Esophagus (tissue), 2 donors: ENCODE results near the gene CSRNP3. TPM values are rescaled to one million over a fixed set of nuclear protein-coding genes. Genes with fewer than 3 reads are reported as not detected.

Experiments used
- H3K27ac ChIP-seq, 2 donors: one replicate each; pipeline ENCODE4 v1.5.1; 2013; ENCODE audit warnings: low read depth in 2 of 2, mild to moderate bottlenecking in 2 of 2, inconsistent platforms in 1 of 2, low read length in 1 of 2, moderate library complexity in 1 of 2
- H3K27me3 ChIP-seq, 2 donors: one replicate each; pipeline ENCODE4 v1.6.1; 2013; ENCODE audit warnings: low read length in 2 of 2, control low read depth in 1 of 2, mild to moderate bottlenecking in 1 of 2; ENCODE audit not compliant: insufficient read depth in 2 of 2, control insufficient read depth in 1 of 2
- H3K36me3 ChIP-seq, 2 donors: one replicate each; pipeline ENCODE4 v1.6.1; 2013; ENCODE audit warnings: low read length in 1 of 2; ENCODE audit not compliant: control insufficient read depth in 2 of 2, insufficient read depth in 2 of 2
- H3K4me1 ChIP-seq, 2 donors: one replicate each; pipeline ENCODE4 v1.6.1; 2013; ENCODE audit warnings: low read length in 1 of 2; ENCODE audit not compliant: control insufficient read depth in 2 of 2, insufficient read depth in 2 of 2
- H3K4me3 ChIP-seq, 2 donors: one replicate each; pipeline ENCODE4 v1.5.1; 2013; ENCODE audit warnings: low read length in 2 of 2, mild to moderate bottlenecking in 2 of 2, low read depth in 1 of 2, moderate library complexity in 1 of 2
- H3K9me3 ChIP-seq, 2 donors: one replicate each; pipeline ENCODE4 v1.6.1; 2013; ENCODE audit warnings: mild to moderate bottlenecking in 2 of 2, low read depth in 1 of 2, low read length in 1 of 2, moderate library complexity in 1 of 2; ENCODE audit not compliant: control insufficient read depth in 2 of 2, insufficient read depth in 1 of 2
- WGBS, 2 donors: extraction: QIAGEN DNeasy Blood & Tissue Kit; methylation state at CpG; one replicate each; pipeline ENCODE4 v1.1.7; 2013; 5-methylcytosine and 5-hydroxymethylcytosine counted together
- polyA plus RNA-seq, 2 donors: library from polyadenylated mRNA; stranded (reverse); fragments of 200-250 nt; gene quantifications; one replicate each; pipeline ENCODE4 v1.2.3, GENCODE V29; 2013
- donor health status: healthy with polysubstance abuse.
- donor health status: Bipolar disorder and iron deficiency.

Gene CSRNP3
- polyA plus RNA-seq, 2 donors, result 0.38 to 0.55 TPM

- Histone ChIP-seq H3K4me3 (no peak overlapping the region), H3K27me3 (no peaks in the 10 kb centered on the region), H3K36me3 (no peaks in the 10 kb centered on the region), H3K27ac (no peak overlapping the region), H3K9me3 (no peaks in the 10 kb centered on the region), H3K4me1 (no peaks in the 10 kb centered on the region)
- 69 to 74% methylated on average over 3 of the region's 3 CpGs for WGBS, 2 donors
Measured at GRCh38 chr2:165497659-165498317, 28.3 kb downstream of the CSRNP3 start.

- 75 to 85% methylated on average over 3 of the region's 3 CpGs for WGBS, 2 donors
- H3K4me3 ChIP-seq, result no peak overlapping the region
- no peak overlapping the region for H3K27ac ChIP-seq
- no peaks in the 10 kb centered on the region for H3K4me1 ChIP-seq
- no peaks in the 10 kb centered on the region for H3K27me3 ChIP-seq
- no peaks in the 10 kb centered on the region for H3K9me3 ChIP-seq
- H3K36me3 ChIP-seq, result no peaks in the 10 kb centered on the region
Measured at GRCh38 chr2:165499131-165499530, 29.6 kb downstream of the CSRNP3 start.

GRCh38 chr2:165500001-165500400 is 30.5 kb downstream of the CSRNP3 start:
- no peak overlapping the region for H3K4me3 ChIP-seq
- WGBS, 2 donors, result 98 to 99% methylated on average over 2 of the region's 2 CpGs
- H3K4me1 ChIP-seq, result no peaks in the 10 kb centered on the region
- no peak overlapping the region for H3K27ac ChIP-seq
- H3K36me3 ChIP-seq, result no peaks in the 10 kb centered on the region
- no peaks in the 10 kb centered on the region for H3K27me3 ChIP-seq
- H3K9me3 ChIP-seq, result no peaks in the 10 kb centered on the region

DNA sequence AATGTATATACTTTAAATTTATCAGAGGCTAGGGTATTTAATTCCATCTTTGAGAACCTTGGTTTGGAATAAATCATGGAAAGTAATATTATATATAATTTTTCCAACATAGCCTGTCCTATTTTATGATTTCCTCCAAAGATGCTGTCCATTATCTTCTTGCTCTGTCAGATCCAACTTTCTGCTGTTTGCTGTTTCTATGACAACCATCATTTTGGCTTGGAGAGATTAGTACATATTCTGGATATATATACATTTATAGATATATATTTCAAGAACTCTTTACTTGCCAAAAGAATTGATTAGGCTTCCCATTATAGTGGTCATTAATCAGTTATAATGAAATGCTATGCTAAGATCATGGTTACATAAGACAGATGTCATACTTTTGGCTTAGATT is 31.3 kb downstream of the CSRNP3 start:
- no peaks in the 10 kb centered on the region for H3K4me1 ChIP-seq
- H3K27me3 ChIP-seq, result no peaks in the 10 kb centered on the region
- H3K36me3 ChIP-seq, result no peaks in the 10 kb centered on the region
- no peak overlapping the region for H3K4me3 ChIP-seq
- H3K27ac ChIP-seq, result no peak overlapping the region
- H3K9me3 ChIP-seq, result no peaks in the 10 kb centered on the region

DNA sequence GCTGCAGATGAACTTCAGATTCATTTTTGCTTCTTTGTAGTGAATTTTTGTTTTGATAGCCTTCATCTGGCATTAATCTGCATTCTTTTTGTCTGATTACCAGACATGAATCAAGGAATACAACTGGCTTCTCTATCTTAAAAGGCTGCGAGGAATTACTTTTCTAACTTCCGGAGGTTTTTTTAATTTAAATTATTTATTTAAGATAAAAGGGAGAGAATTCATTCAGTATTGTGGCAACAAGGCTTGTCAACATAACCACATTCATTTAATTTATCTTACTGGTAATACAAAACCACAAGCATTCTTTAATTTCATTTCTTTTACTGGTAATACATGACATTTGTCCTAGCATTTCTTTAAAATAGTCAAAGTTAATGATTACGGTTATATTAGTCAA is 36.0 kb downstream of the CSRNP3 start:
- no peaks in the 10 kb centered on the region for H3K4me1 ChIP-seq
- 76 to 86% methylated on average over 3 of the region's 3 CpGs for WGBS, 2 donors
- no peaks in the 10 kb centered on the region for H3K9me3 ChIP-seq
- H3K27ac ChIP-seq, result no peak overlapping the region
- H3K27me3 ChIP-seq, result no peaks in the 10 kb centered on the region
- no peak overlapping the region for H3K4me3 ChIP-seq
- H3K36me3 ChIP-seq, result no peaks in the 10 kb centered on the region

DNA sequence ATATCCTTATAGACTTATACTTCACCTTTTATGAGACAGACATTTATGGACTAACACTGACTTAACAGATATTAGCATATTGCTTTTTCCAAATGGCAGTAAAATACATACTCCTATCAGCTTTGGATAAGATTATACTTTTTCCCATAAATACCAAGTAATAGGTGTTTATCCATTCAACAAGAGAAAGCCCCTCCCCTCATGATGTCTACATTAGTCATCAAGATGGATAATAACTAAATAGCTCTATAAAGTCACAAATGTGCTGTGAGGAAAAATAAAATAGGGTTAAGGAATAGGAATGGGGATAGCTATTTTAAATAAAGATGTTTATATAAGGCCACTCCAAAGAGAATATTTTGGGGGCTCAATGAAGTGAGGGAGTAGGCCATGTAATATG is 39.4 kb downstream of the CSRNP3 start:
- H3K27ac ChIP-seq, result no peak overlapping the region
- H3K27me3 ChIP-seq, result no peaks in the 10 kb centered on the region
- H3K9me3 ChIP-seq, result no peaks in the 10 kb centered on the region
- no peak overlapping the region for H3K4me3 ChIP-seq
- no peaks in the 10 kb centered on the region for H3K4me1 ChIP-seq
- no peaks in the 10 kb centered on the region for H3K36me3 ChIP-seq

- Histone ChIP-seq H3K9me3 (no peaks in the 10 kb centered on the region), H3K4me1 (no peaks in the 10 kb centered on the region), H3K36me3 (peaks cover 0 to 2% of the 10 kb centered on the region in 2 donors), H3K27ac (no peak overlapping the region), H3K4me3 (no peak overlapping the region), H3K27me3 (no peaks in the 10 kb centered on the region)
- WGBS, 2 donors, result 84 to 88% methylated on average over 1 of the region's 1 CpG
Measured at GRCh38 chr2:165513479-165513878, 44.0 kb downstream of the CSRNP3 start.

- H3K4me3 ChIP-seq, result no peak overlapping the region
- H3K27me3 ChIP-seq, result no peaks in the 10 kb centered on the region
- no peaks in the 10 kb centered on the region for H3K9me3 ChIP-seq
- H3K27ac ChIP-seq, result no peak overlapping the region
- H3K36me3 ChIP-seq, result peaks cover 0 to 2% of the 10 kb centered on the region in 2 donors
- no peaks in the 10 kb centered on the region for H3K4me1 ChIP-seq
Measured at GRCh38 chr2:165518611-165519010, 49.1 kb downstream of the CSRNP3 start.

DNA sequence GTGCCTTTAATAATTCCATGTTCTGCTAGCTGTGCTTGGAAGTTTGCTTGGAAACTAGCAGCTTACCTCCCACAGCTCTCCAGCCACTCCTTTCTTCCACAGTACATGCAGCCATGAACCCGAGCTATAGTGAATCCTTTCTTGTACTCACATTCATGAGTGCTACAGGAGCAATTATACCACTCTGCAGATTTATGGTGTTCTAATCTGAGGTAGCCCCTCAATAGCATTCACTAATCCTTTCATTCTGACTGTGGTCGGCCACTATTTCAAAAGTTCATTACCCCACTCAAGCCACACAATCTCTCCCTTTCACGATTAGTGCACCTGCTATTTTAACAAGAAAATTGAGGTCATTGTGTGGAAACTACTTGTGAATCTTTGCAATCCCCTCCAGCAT is 53.2 kb downstream of the CSRNP3 start:
- Histone ChIP-seq H3K4me3 (no peak overlapping the region), H3K36me3 (no peaks in the 10 kb centered on the region), H3K27me3 (no peaks in the 10 kb centered on the region), H3K9me3 (no peaks in the 10 kb centered on the region), H3K4me1 (no peaks in the 10 kb centered on the region), H3K27ac (no peak overlapping the region)
- 78 to 87% methylated on average over 3 of the region's 3 CpGs for WGBS, 2 donors

DNA sequence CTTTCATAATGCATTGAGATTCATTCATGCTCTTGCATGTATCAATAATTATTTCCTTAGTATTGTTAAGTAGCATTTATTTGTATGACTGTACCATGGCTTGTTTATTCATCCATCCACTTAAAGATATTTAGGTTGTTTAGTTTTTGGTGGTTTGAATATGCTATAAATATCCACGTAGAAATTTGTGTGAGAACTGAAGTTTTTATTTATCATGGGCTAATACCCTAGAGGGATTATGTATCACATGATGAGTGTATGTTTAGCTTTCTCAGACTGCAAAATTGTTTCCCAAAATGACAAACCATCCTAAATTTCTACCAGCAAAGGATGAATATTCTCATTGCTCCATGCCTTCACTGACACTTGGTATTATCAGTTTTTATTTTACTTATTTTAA is 55.2 kb downstream of the CSRNP3 start:
- WGBS, 2 donors, result 62 to 75% methylated on average over 1 of the region's 1 CpG
- no peaks in the 10 kb centered on the region for H3K27me3 ChIP-seq
- H3K4me3 ChIP-seq, result no peak overlapping the region
- peaks cover 0 to 3% of the 10 kb centered on the region in 2 donors for H3K36me3 ChIP-seq
- H3K4me1 ChIP-seq, result peaks cover 0 to 3% of the 10 kb centered on the region in 2 donors
- H3K9me3 ChIP-seq, result peaks cover 0 to 5% of the 10 kb centered on the region in 2 donors
- H3K27ac ChIP-seq, result no peak overlapping the region
